Measurements from ENCODE around the gene CRHR1.

Gene CRHR1

DNA sequence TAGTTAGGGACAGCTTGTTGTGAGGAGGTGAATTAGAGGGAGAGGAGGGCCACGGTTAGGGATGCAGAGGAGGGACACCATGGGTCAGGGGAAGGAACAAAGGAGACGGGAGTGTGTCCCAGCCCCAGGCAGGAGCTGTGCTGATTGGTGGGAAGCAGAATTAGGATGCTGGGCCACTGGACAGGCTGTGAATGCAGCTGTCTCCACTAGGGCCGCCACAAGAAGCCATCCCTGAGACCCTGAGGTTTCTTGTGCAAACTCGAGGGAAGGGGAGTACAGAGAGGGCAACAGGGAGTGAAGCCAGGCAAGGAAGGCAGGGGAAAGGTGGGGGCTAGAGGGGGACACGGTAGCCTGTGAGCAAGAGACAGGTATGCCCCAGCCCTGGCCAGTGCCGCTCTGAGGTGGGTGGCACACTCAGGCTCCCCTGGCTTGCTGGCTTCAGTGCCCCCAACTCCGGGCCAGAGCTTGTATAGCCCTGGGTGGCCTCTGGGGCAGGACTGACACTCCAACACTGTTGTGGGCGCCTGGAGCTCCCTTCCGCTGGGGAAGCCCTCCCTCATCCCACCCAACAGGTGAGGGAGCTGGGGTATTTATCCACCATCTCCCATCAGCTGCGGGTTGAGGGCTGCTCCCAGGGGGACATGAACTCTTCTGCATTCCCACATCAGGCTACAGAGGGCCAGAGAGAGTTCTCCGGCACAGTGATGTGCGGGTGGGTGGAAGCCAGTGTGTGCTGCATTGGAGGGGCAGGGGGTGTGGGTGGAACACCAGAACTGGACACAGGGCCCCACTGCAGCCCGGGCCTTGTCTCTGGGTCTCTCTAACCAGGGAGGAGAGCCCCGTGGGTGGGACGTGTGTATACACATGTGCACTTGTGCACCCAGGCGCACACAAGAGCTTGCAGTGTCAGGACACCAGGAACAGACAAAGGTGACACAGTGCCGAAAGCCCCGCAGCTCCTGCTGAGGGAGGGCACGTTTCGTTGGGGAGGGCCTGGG lies 52.2 kb downstream of the CRHR1 start:
- no peak overlapping the region for H3K27ac ChIP-seq (ENCODE audit: low read depth, low read length, severe bottlenecking)
- H3K4me1 ChIP-seq (ENCODE audit: control insufficient read depth, insufficient read depth, low read length, poor library complexity, severe bottlenecking): no peaks in the 10 kb centered on the region
- H3K36me3 ChIP-seq (ENCODE audit: control insufficient read depth, insufficient read depth, low read length): no peaks in the 10 kb centered on the region
- WGBS, 2 experiments (ENCODE audit: insufficient coverage in 2 of 2): 77 to 84% methylated on average over 12 to 14 of the region's 20 CpGs
- no peak overlapping the region for H3K4me3 ChIP-seq (ENCODE audit: extremely low read depth, insufficient read depth, low read length, poor library complexity, severe bottlenecking)
- no peaks in the 10 kb centered on the region for H3K9me3 ChIP-seq (ENCODE audit: control insufficient read depth, low read length)

DNA sequence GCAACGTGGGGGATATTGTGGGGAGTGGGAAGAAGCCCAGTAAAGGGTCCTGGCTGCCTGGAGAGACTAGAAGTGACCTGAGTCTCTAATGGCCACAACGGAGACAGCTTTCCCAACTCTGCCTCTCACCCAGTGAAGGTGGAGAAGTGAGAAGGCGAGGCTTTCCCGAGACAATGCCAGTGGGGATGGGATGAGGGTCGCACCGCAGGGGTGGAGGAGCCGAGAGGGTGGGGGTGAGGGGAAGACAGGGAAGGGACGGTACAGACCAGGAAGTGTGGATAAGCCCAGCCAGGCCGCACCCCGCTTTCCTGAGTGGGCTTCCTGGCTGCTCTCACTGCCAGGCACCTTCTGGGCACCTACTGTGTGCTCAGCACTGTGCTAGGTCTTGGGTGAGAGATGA lies 53.1 kb downstream of the CRHR1 start:
- H3K9me3 ChIP-seq (ENCODE audit: control insufficient read depth, low read length): no peaks in the 10 kb centered on the region
- H3K4me3 ChIP-seq (ENCODE audit: extremely low read depth, insufficient read depth, low read length, poor library complexity, severe bottlenecking): no peak overlapping the region
- H3K36me3 ChIP-seq (ENCODE audit: control insufficient read depth, insufficient read depth, low read length): no peaks in the 10 kb centered on the region
- H3K4me1 ChIP-seq (ENCODE audit: control insufficient read depth, insufficient read depth, low read length, poor library complexity, severe bottlenecking): no peaks in the 10 kb centered on the region
- H3K27ac ChIP-seq (ENCODE audit: low read depth, low read length, severe bottlenecking): no peak overlapping the region
- WGBS, 2 experiments (ENCODE audit: insufficient coverage in 2 of 2): 58 to 66% methylated on average over 9 to 10 of the region's 10 CpGs

DNA sequence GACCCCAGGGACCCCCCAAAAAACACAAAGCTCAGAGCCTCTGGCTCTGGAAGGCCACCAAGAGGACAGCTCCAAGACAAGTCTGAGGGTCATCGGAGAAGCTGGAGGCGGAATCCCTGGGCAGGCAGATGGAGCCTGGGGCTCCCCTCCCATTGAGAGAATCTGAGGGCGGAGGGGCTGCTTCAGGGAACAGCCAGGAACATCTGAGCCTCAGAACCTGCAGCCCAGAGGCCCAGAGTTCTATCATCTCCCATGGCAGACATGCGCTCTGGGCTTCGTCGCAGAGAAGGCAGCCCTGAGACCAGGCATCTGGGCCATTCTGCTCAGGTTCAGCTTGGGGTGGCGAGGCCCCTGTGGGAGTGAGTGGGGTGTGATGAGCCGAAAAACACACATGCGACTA lies 53.5 kb downstream of the CRHR1 start:
- Histone ChIP-seq H3K4me1 (ENCODE audit: control insufficient read depth, insufficient read depth, low read length, poor library complexity, severe bottlenecking) (no peaks in the 10 kb centered on the region), H3K4me3 (ENCODE audit: extremely low read depth, insufficient read depth, low read length, poor library complexity, severe bottlenecking) (no peak overlapping the region), H3K27ac (ENCODE audit: low read depth, low read length, severe bottlenecking) (no peak overlapping the region), H3K9me3 (ENCODE audit: control insufficient read depth, low read length) (no peaks in the 10 kb centered on the region), H3K36me3 (ENCODE audit: control insufficient read depth, insufficient read depth, low read length) (no peaks in the 10 kb centered on the region)
- WGBS, 2 experiments (ENCODE audit: insufficient coverage in 2 of 2): 84 to 98% methylated on average over 5 to 8 of the region's 9 CpGs

DNA sequence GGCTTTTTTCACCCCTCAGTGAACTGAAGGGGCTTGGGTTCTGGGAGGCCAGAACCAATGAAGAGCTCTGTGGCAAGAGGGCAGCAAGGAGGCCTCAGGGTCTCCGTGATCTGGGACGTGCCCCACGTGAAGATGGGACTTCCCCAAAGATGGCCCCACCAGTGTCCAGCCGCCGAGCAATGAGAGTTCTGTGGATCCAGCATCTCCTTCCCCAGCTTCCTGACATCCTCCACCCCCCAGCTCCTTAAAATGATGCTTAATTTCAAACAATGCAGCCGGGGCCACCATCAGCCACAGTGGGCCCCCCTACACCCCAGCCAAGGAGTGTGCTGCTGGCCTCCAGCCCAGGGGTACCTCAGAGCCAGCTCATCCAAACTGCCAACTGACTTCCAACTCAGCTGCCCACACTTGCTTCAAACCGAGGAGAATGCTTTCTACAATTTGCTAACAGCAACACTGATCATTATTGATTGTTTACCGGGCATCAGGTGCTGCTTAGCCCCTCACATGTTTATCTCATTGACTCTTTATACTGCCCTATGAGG lies 54.7 kb downstream of the CRHR1 start:
- WGBS, 2 experiments (ENCODE audit: insufficient coverage in 2 of 2): 88 to 94% methylated on average over 7 to 8 of the region's 8 CpGs
- no peak overlapping the region for H3K4me3 ChIP-seq (ENCODE audit: extremely low read depth, insufficient read depth, low read length, poor library complexity, severe bottlenecking)

DNA sequence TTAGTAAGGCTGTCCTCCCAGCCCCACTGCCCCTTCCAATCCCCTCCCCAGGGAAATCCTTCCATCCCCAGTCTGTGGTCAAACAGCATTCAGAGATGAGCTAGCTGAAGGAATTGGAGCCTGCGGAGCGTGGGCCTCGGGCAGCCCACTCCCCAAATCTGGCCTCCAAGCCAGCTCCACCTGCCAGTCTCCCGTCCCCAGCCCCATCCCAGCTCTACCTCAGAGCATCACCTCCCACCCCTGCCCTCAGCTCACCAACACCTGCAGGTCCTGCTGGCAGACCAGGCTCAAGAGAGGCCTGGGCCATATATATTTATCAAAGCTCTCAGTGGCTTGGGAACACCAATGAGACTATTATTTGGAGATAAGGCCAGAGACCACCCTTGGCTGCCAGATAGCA lies 55.3 kb downstream of the CRHR1 start:
- no peak overlapping the region for H3K27ac ChIP-seq (ENCODE audit: low read depth, low read length, severe bottlenecking)
- no peak overlapping the region for H3K4me3 ChIP-seq (ENCODE audit: extremely low read depth, insufficient read depth, low read length, poor library complexity, severe bottlenecking)
- no peaks in the 10 kb centered on the region for H3K9me3 ChIP-seq (ENCODE audit: control insufficient read depth, low read length)
- no peaks in the 10 kb centered on the region for H3K4me1 ChIP-seq (ENCODE audit: control insufficient read depth, insufficient read depth, low read length, poor library complexity, severe bottlenecking)
- H3K36me3 ChIP-seq (ENCODE audit: control insufficient read depth, insufficient read depth, low read length): no peaks in the 10 kb centered on the region
- WGBS, 2 experiments (ENCODE audit: insufficient coverage in 2 of 2): 97 to 98% methylated on average over 4 of the region's 4 CpGs

More for the DNA sequence above, 54.7 kb downstream of the CRHR1 start:
- Histone ChIP-seq H3K9me3 (ENCODE audit: control insufficient read depth, low read length) (no peaks in the 10 kb centered on the region), H3K36me3 (ENCODE audit: control insufficient read depth, insufficient read depth, low read length) (no peaks in the 10 kb centered on the region), H3K4me1 (ENCODE audit: control insufficient read depth, insufficient read depth, low read length, poor library complexity, severe bottlenecking) (no peaks in the 10 kb centered on the region), H3K27ac (ENCODE audit: low read depth, low read length, severe bottlenecking) (no peak overlapping the region)

DNA sequence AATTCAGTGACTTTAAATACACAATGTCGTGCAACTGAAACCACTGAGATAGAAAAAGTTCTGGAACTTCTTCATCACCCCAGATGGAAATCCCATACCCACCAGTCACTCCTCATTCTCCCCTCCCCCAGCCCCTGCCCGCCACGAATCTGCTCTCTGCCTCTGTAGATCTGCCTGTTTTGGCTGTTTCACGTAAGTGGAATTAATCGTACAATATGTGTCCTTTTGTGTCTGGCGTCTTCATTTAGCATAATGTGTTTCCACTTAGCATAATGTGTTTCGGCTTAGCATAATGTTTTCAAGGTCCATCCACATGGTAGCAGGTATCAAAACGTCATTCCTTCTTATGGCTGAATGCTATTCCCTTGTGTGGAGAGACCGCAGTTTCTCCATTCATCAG lies 57.1 kb downstream of the CRHR1 start:
- H3K27ac ChIP-seq (ENCODE audit: low read depth, low read length, severe bottlenecking): no peak overlapping the region
- H3K36me3 ChIP-seq (ENCODE audit: control insufficient read depth, insufficient read depth, low read length): no peaks in the 10 kb centered on the region
- no peaks in the 10 kb centered on the region for H3K4me1 ChIP-seq (ENCODE audit: control insufficient read depth, insufficient read depth, low read length, poor library complexity, severe bottlenecking)
- WGBS, 2 experiments (ENCODE audit: insufficient coverage in 2 of 2): 88 to 89% methylated on average over 9 of the region's 9 CpGs
- no peak overlapping the region for H3K4me3 ChIP-seq (ENCODE audit: extremely low read depth, insufficient read depth, low read length, poor library complexity, severe bottlenecking)
- H3K9me3 ChIP-seq (ENCODE audit: control insufficient read depth, low read length): no peaks in the 10 kb centered on the region

DNA sequence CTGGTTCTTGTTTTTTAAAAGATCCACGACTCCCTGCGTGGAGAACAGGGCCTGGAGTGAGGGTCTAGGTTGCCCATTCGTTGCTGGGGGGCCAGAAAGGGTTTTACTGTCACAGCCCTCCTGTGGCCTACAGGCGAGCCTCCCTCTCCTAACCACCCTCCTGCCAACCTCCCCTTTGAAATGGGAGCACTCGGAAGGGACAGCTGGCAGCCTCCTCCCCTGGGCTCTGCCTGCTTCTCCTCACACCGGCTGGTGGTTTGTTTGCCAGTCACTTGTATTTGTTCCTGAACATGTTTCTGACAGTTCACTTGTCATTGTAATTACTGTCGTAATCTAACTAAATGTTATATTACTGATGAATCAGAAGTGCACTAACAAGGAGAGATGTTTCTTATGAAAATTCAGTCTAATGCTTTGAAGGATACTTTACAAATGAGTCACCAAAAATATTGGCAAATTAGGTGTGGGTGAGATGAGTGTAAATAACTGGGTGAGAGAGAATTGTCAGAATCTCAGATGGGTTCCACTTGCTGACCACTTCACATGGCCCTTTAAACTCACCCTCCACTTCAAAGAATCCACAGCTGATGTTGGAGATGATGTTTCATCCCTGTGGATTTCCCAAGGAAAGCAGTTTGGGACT lies 57.9 kb downstream of the CRHR1 start:
- H3K36me3 ChIP-seq (ENCODE audit: control insufficient read depth, insufficient read depth, low read length): no peaks in the 10 kb centered on the region
- H3K27ac ChIP-seq (ENCODE audit: low read depth, low read length, severe bottlenecking): no peak overlapping the region
- H3K4me3 ChIP-seq (ENCODE audit: extremely low read depth, insufficient read depth, low read length, poor library complexity, severe bottlenecking): no peak overlapping the region
- 62 to 71% methylated on average over 3 to 5 of the region's 7 CpGs for WGBS, 2 experiments (ENCODE audit: insufficient coverage in 2 of 2)
- no peaks in the 10 kb centered on the region for H3K9me3 ChIP-seq (ENCODE audit: control insufficient read depth, low read length)
- no peaks in the 10 kb centered on the region for H3K4me1 ChIP-seq (ENCODE audit: control insufficient read depth, insufficient read depth, low read length, poor library complexity, severe bottlenecking)

DNA sequence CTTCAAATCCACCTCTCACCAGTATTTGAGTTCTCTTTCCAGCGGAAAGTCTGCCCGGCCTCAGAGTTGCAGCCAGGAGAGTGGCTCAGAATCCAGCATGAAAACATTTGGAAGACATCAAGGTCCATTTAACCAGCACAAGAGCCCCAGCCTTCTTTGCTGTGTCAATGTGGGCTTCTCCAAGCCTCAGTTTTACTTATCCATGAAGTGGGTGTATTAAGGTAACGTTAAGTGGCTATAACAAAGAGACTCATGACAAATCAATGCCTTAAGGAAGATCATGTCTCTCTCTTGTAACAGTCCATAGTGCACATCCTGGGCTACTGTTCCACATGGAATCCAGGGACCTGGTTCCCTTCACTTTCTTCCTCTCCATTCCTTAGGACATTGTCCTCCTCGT lies 59.6 kb downstream of the CRHR1 start:
- Histone ChIP-seq H3K4me3 (ENCODE audit: extremely low read depth, insufficient read depth, low read length, poor library complexity, severe bottlenecking) (no peak overlapping the region), H3K9me3 (ENCODE audit: control insufficient read depth, low read length) (no peaks in the 10 kb centered on the region), H3K4me1 (ENCODE audit: control insufficient read depth, insufficient read depth, low read length, poor library complexity, severe bottlenecking) (no peaks in the 10 kb centered on the region), H3K36me3 (ENCODE audit: control insufficient read depth, insufficient read depth, low read length) (no peaks in the 10 kb centered on the region), H3K27ac (ENCODE audit: low read depth, low read length, severe bottlenecking) (no peak overlapping the region)
- WGBS, 2 experiments (ENCODE audit: insufficient coverage in 2 of 2): 97 to 100% methylated on average over 3 of the region's 4 CpGs

DNA sequence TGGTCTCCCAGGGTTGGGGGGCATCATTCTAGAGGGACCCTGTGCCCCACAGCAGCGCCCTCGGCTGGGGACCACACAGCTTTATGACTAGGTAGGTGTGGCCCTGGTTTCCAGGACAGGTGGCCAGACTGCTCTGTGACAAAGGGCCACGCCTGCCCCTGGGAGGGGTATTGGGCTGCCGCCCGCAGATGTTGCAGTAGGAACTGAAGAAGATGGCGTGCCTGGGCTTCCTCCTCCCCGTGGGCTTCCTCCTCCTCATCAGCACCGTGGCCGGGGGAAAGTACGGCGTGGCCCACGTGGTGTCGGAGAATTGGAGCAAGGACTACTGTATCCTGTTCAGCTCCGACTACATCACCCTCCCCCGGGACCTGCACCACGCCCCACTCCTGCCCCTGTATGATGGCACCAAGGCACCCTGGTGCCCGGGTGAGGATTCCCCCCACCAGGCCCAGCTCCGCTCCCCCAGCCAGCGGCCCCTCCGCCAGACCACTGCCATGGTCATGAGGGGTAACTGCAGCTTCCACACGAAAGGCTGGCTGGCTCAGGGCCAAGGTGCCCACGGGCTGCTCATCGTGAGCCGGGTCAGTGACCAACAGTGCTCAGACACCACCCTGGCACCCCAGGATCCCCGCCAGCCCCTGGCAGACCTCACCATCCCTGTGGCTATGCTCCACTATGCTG lies 60.7 kb downstream of the CRHR1 start, which contains the start of gene SPPL2C:
TSS of gene SPPL2C (plus strand) at position 187 of the 681 bp plus-strand sequence. CDS start at position 213, 26 bp downstream.
- no peaks in the 10 kb centered on the region for H3K9me3 ChIP-seq (ENCODE audit: control insufficient read depth, low read length)
- WGBS, 2 experiments (ENCODE audit: insufficient coverage in 2 of 2): 84 to 90% methylated on average over 15 to 16 of the region's 25 CpGs
- no peaks in the 10 kb centered on the region for H3K36me3 ChIP-seq (ENCODE audit: control insufficient read depth, insufficient read depth, low read length)
- H3K27ac ChIP-seq (ENCODE audit: low read depth, low read length, severe bottlenecking): no peak within 1 kb of the TSS
- no peak within 1 kb of the TSS for H3K4me3 ChIP-seq (ENCODE audit: extremely low read depth, insufficient read depth, low read length, poor library complexity, severe bottlenecking)
- H3K4me1 ChIP-seq (ENCODE audit: control insufficient read depth, insufficient read depth, low read length, poor library complexity, severe bottlenecking): no peaks in the 10 kb centered on the region

DNA sequence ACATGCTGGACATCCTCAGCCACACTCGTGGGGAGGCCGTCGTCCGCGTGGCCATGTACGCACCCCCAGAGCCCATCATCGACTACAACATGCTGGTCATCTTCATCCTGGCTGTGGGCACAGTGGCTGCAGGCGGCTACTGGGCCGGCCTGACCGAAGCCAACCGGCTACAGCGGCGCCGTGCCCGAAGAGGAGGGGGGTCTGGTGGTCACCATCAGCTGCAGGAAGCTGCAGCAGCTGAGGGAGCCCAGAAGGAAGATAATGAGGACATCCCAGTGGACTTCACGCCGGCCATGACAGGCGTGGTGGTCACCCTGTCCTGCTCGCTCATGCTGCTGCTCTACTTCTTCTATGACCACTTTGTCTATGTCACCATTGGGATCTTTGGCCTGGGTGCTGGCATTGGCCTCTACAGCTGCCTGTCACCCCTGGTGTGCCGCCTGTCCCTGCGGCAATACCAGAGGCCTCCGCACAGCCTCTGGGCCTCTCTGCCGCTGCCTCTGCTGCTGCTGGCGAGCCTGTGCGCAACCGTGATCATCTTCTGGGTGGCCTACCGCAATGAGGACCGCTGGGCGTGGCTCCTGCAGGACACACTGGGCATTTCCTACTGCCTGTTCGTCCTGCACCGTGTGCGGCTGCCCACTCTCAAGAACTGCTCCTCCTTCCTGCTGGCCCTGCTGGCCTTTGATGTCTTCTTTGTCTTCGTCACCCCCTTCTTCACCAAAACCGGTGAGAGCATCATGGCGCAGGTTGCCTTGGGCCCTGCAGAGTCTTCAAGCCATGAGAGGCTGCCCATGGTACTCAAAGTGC lies 61.5 kb downstream of the CRHR1 start:
- H3K9me3 ChIP-seq (ENCODE audit: control insufficient read depth, low read length): no peaks in the 10 kb centered on the region
- H3K36me3 ChIP-seq (ENCODE audit: control insufficient read depth, insufficient read depth, low read length): no peaks in the 10 kb centered on the region
- 87 to 92% methylated on average over 35 of the region's 35 CpGs for WGBS, 2 experiments (ENCODE audit: insufficient coverage in 2 of 2)
- no peak overlapping the region for H3K27ac ChIP-seq (ENCODE audit: low read depth, low read length, severe bottlenecking)
- H3K4me3 ChIP-seq (ENCODE audit: extremely low read depth, insufficient read depth, low read length, poor library complexity, severe bottlenecking): no peak overlapping the region
- H3K4me1 ChIP-seq (ENCODE audit: control insufficient read depth, insufficient read depth, low read length, poor library complexity, severe bottlenecking): no peaks in the 10 kb centered on the region
